Gastroesophageal sphincter (tissue), 4 donors: Measurements from ENCODE around the gene WWC1. TPM values are rescaled to one million over a fixed set of nuclear protein-coding genes. Genes with fewer than 3 reads are reported as not detected.

Experiments used
- ATAC-seq: fragments of 150-250 bp; one replicate; pipeline ENCODE4 v1.9.1; 2016; ENCODE audit warnings: mild to moderate bottlenecking, moderate library complexity
- H3K27ac ChIP-seq, 4 donors: fragments of 200-600 bp; sonication (generic) in 3 of 4; 1 replicate in 3 of 4; 2 replicates in 1 of 4; pipeline ENCODE4 v1.5.1; 2016 to 2019
- H3K27me3 ChIP-seq: fragments of 200-600 bp; sonication (generic); one replicate; pipeline ENCODE4 v1.5.1; 2019
- H3K36me3 ChIP-seq, 2 donors: fragments of 200-600 bp; sonication (generic); one replicate each; pipeline ENCODE4 v1.5.1; 2019; ENCODE audit warnings: control low read depth in 1 of 2
- H3K4me1 ChIP-seq, 3 donors: fragments of 200-600 bp; sonication (generic); 1 replicate in 2 of 3; 2 replicates in 1 of 3; pipeline ENCODE4 v1.5.1; 2016 to 2019; ENCODE audit warnings: control low read depth in 2 of 3
- H3K4me3 ChIP-seq, 2 donors: fragments of 200-600 bp; sonication (generic); one replicate each; pipeline ENCODE4 v1.5.1; 2019; ENCODE audit warnings: mild to moderate bottlenecking in 1 of 2, moderate library complexity in 1 of 2
- H3K9me3 ChIP-seq, 3 donors: fragments of 200-600 bp; sonication (generic); one replicate each; pipeline ENCODE4 v1.5.1; 2017 to 2019; ENCODE audit warnings: control low read depth in 2 of 3
- CTCF ChIP-seq, 4 experiments: fragments of 200-600 bp in 2 of 4; fragments of 450-650 bp in 2 of 4; sonication (generic) in 1 of 4; IDR thresholded peaks; one replicate each; pipeline ENCODE4 v1.5.1; 2017 to 2019; ENCODE audit warnings: antibody characterized with exemption in 4 of 4, mild to moderate bottlenecking in 2 of 4, moderate library complexity in 2 of 4
- EP300 ChIP-seq: sonication (generic); formaldehyde crosslinking; IDR thresholded peaks from one replicate; pipeline ENCODE4 v1.6.1; 2017; ENCODE audit warnings: antibody characterized with exemption, mild to moderate bottlenecking
- POLR2A ChIP-seq, 2 donors: fragments of 450-650 bp; IDR thresholded peaks; one replicate each; pipeline ENCODE4 v1.6.1; 2017; ENCODE audit warnings: antibody characterized with exemption in 2 of 2, mild to moderate bottlenecking in 2 of 2, moderate library complexity in 1 of 2
- POLR2AphosphoS5 ChIP-seq: sonication (generic); formaldehyde crosslinking; IDR thresholded peaks from one replicate; pipeline ENCODE4 v1.6.1; 2017; ENCODE audit warnings: antibody characterized with exemption
- WGBS, 2 donors: methylation state at CpG; one replicate each; pipeline ENCODE4 v1.1.5; 2018; ENCODE audit warnings: low coverage in 1 of 2; 5-methylcytosine and 5-hydroxymethylcytosine counted together
- total RNA-seq, 4 donors: library from RNA; depleted of rRNA; stranded (reverse); fragments of >200 nt; gene quantifications; one replicate each; pipeline ENCODE4 v1.1.0, GENCODE V29; 2016

The WWC1 gene
- total RNA-seq, result 1 to 10 TPM in 3 of 4 donors, under 1 TPM in 1; 0.67 to 6.9 (median 3.8) TPM

GRCh38 chr5:168291342-168291963, at the start of gene WWC1:
Gene WWC1, plus strand, starts transcription at chr5:168291645. Its CDS starts 508 bp downstream, at chr5:168292153.
- Histone ChIP-seq H3K27ac (no peak within 1 kb of the TSS), H3K36me3 (no peaks in the 10 kb centered on the region), H3K9me3 (no peaks in the 10 kb centered on the region), H3K27me3 (peaks cover 51% of the 10 kb centered on the region), H3K4me1 (peaks cover 0 to 14% (median 7%) of the 10 kb centered on the region in 3 donors), H3K4me3 (peak within 1 kb of the TSS; percentile 15 to 53)
- TF ChIP-seq CTCF (IDR thresholded peaks at IDR 0.05) (peak in 1 of 4 experiments; percentile 40), EP300 (no peak)
- ATAC-seq, result peak; percentile 29
- WGBS, 2 donors, result 0 to 10% methylated on average over 1 to 2 of the region's 77 CpGs

GRCh38 chr5:168244838-168245559, 46.4 kb upstream of the WWC1 start:
- no peak for ATAC-seq
- H3K4me3 ChIP-seq, result no peak overlapping the region
- no peak for TF ChIP-seq EP300
- no peak for TF ChIP-seq CTCF (IDR thresholded peaks at IDR 0.05)
- TF ChIP-seq POLR2A (IDR thresholded peaks at IDR 0.05), result no peak
- no peak for TF ChIP-seq POLR2AphosphoS5
- WGBS, 2 donors, result 75 to 90% methylated on average over 5 to 8 of the region's 13 CpGs
- no peaks in the 10 kb centered on the region for H3K4me1 ChIP-seq
- no peaks in the 10 kb centered on the region for H3K36me3 ChIP-seq
- no peaks in the 10 kb centered on the region for H3K9me3 ChIP-seq
- no peak overlapping the region for H3K27ac ChIP-seq
- no peaks in the 10 kb centered on the region for H3K27me3 ChIP-seq

GRCh38 chr5:168249923-168250322, 41.5 kb upstream of the WWC1 start:
- TF ChIP-seq POLR2A (IDR thresholded peaks at IDR 0.05) (no peak), POLR2AphosphoS5 (no peak), EP300 (no peak), CTCF (IDR thresholded peaks at IDR 0.05) (no peak)
- ATAC-seq, result no peak
- Histone ChIP-seq H3K4me1 (no peaks in the 10 kb centered on the region), H3K27me3 (no peaks in the 10 kb centered on the region), H3K4me3 (no peak overlapping the region), H3K9me3 (no peaks in the 10 kb centered on the region), H3K36me3 (no peaks in the 10 kb centered on the region), H3K27ac (no peak overlapping the region)

GRCh38 chr5:168251259-168251658, 40.2 kb upstream of the WWC1 start:
- Histone ChIP-seq H3K27ac (no peak overlapping the region), H3K36me3 (no peaks in the 10 kb centered on the region), H3K4me1 (no peaks in the 10 kb centered on the region), H3K4me3 (no peak overlapping the region), H3K27me3 (no peaks in the 10 kb centered on the region), H3K9me3 (no peaks in the 10 kb centered on the region)
- no peak for ATAC-seq
- WGBS, 2 donors, result 32 to 66% methylated on average over 4 to 7 of the region's 7 CpGs
- TF ChIP-seq POLR2AphosphoS5 (no peak), CTCF (IDR thresholded peaks at IDR 0.05) (no peak), POLR2A (IDR thresholded peaks at IDR 0.05) (no peak), EP300 (no peak)
